ENCODE data around the gene ICAM4. TPM values are rescaled to one million over a fixed set of nuclear protein-coding genes. Genes with fewer than 3 reads are reported as not detected.

Gene ICAM4
- total RNA-seq, 3 donors from 2014 or later (not counting 1 experiment from before 2014, with no cell fraction given): 1.3 to 3.6 (median 3.0) TPM

DNA sequence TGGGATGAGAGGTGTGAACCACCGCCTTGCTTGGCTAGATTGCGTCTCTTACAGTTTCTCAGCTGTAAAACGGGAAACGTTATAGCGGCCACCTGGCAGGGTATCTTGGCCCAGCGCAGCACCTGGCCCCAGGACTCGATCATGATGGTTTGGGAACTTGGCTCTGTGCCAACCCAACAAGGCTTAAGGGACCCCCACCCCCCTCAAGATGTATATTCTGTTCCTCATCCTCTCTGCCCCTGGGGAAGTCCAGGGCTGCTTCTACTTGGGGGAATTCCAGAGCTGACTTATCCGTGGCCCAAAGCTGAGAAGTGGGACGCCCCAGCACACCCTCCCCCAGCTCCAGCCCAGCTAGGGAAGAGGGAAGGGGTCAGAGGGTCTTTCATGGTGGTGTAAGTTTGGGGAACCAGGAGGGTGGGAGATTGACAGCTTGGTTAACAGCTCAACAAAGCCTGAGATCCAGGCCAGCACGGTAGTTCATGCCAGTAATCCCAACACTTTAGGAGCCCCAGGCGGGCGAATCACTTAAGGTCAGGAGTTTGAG, 15.1 kb upstream of the ICAM4 start:
- H3K27me3 ChIP-seq (ENCODE audit: control insufficient read depth, insufficient read depth, low read length): no peaks in the 10 kb centered on the region
- Mint-ChIP-seq H3K36me3 (no peaks in the 10 kb centered on the region), H3K27ac (peak overlapping the region; percentile 94 to 96), H3K4me1 (peaks cover 28 to 42% of the 10 kb centered on the region in 2 donors), H3K9me3 (no peaks in the 10 kb centered on the region), H3K27me3 (ENCODE audit: low read depth in 2 of 2) (no peaks in the 10 kb centered on the region), H3K4me3 (peak overlapping the region; percentile 90)
- H3K9me3 ChIP-seq (ENCODE audit: control insufficient read depth, insufficient read depth, low read length): no peaks in the 10 kb centered on the region
- peak; percentile 23 to 39 (median 26) for ATAC-seq
- intact Hi-C loops (cut with micrococcal nuclease): loop anchor here (2.0 to 5.0 kb wide), 5 partner anchors 19 to 166 kb away; partner anchors contain the start of genes RAVER1 and TYK2
- 15% methylated on average over 11 of the region's 12 CpGs for WGBS (ENCODE audit: insufficient coverage)
- peaks cover 40% of the 10 kb centered on the region for H3K4me1 ChIP-seq (ENCODE audit: control insufficient read depth, insufficient read depth, low read length)
- peak overlapping the region; percentile 97 for H3K27ac ChIP-seq (ENCODE audit: low read length)
- TF ChIP-seq, protein P1, sequence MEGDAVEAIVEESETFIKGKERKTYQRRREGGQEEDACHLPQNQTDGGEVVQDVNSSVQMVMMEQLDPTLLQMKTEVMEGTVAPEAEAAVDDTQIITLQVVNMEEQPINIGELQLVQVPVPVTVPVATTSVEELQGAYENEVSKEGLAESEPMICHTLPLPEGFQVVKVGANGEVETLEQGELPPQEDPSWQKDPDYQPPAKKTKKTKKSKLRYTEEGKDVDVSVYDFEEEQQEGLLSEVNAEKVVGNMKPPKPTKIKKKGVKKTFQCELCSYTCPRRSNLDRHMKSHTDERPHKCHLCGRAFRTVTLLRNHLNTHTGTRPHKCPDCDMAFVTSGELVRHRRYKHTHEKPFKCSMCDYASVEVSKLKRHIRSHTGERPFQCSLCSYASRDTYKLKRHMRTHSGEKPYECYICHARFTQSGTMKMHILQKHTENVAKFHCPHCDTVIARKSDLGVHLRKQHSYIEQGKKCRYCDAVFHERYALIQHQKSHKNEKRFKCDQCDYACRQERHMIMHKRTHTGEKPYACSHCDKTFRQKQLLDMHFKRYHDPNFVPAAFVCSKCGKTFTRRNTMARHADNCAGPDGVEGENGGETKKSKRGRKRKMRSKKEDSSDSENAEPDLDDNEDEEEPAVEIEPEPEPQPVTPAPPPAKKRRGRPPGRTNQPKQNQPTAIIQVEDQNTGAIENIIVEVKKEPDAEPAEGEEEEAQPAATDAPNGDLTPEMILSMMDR (IDR thresholded peaks at IDR 0.05): no peak
- H3K4me3 ChIP-seq (ENCODE audit: low read length): peak overlapping the region; percentile 83
- peaks cover 14% of the 10 kb centered on the region for H3K36me3 ChIP-seq (ENCODE audit: control insufficient read depth, insufficient read depth, low read length)
- peak; percentile 51 to 84 for DNase-seq

DNA sequence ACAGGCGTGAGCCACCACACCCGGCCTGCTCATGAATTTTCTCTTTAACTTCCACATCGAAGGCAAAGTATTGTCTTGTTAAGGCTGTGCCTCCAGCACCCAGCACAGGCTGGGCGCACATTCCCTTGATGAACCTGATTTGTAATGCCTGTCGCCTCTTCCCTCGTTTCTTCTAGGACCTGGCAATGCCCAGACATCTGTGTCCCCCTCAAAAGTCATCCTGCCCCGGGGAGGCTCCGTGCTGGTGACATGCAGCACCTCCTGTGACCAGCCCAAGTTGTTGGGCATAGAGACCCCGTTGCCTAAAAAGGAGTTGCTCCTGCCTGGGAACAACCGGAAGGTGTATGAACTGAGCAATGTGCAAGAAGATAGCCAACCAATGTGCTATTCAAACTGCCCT, 12.2 kb upstream of the ICAM4 start:
- TF ChIP-seq, protein P1 (IDR thresholded peaks at IDR 0.05): no peak
- intact Hi-C loops (cut with micrococcal nuclease): loop anchor here (5.0 kb wide), 1 partner anchor 163 kb away; no protein-coding TSS in a partner anchor
- Histone ChIP-seq H3K27me3 (ENCODE audit: control insufficient read depth, insufficient read depth, low read length) (no peaks in the 10 kb centered on the region), H3K4me1 (ENCODE audit: control insufficient read depth, insufficient read depth, low read length) (peaks cover 48% of the 10 kb centered on the region), H3K27ac (ENCODE audit: low read length) (no peak overlapping the region), H3K9me3 (ENCODE audit: control insufficient read depth, insufficient read depth, low read length) (no peaks in the 10 kb centered on the region), H3K4me3 (ENCODE audit: low read length) (no peak overlapping the region), H3K36me3 (ENCODE audit: control insufficient read depth, insufficient read depth, low read length) (peaks cover 23% of the 10 kb centered on the region)
- H3K4me3 Mint-ChIP-seq: no peak overlapping the region
- DNase-seq (peak in 1 of 2 donors; percentile 3), ATAC-seq (no peak)
- peaks cover 35 to 43% of the 10 kb centered on the region in 2 donors for H3K4me1 Mint-ChIP-seq
- WGBS (ENCODE audit: insufficient coverage): 97% methylated on average over 10 of the region's 10 CpGs
- H3K9me3 Mint-ChIP-seq: no peaks in the 10 kb centered on the region
- no peaks in the 10 kb centered on the region for H3K36me3 Mint-ChIP-seq
- no peaks in the 10 kb centered on the region for H3K27me3 Mint-ChIP-seq (ENCODE audit: low read depth in 2 of 2)
- H3K27ac Mint-ChIP-seq: peak overlapping the region; percentile 12 to 94

DNA sequence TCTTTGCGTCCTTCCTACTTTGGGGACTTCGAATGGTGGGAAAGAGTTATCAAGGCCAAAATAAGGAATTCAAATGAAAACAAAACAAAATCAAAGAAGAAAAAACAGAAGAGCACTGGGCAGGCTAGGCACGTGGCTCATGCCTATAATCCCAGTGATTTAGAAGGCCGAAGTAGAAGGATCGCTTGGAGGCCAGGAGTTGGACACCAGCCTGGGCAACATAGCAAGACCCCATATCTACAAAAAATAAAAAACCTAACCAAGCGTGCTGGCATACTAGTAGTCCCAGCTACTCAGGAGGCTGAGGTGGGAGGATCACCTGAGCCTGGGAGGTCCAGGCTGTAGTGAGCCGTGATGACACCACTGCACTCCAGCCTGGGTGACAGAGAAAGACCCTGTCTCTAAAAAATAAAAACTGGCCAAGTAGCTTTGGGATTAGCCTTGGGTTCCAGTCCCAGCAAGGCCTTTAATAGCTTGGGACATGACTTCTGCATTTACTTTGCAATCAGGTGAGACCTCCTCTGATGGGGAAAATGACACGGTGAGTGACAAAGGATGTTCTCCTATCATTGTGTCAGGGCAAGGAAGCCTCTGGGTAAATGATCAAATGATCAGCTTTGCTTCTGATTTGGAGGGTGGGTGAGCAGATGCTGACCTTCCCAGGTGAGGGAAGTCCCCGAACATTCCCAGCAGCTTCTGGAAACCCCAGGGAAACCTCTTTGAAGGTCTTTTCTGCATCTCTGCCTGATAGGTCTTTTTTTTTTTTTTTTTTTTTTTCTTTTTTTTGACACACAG, 8.8 kb upstream of the ICAM4 start:
- Histone ChIP-seq H3K4me3 (ENCODE audit: low read length) (no peak overlapping the region), H3K27me3 (ENCODE audit: control insufficient read depth, insufficient read depth, low read length) (no peaks in the 10 kb centered on the region), H3K4me1 (ENCODE audit: control insufficient read depth, insufficient read depth, low read length) (peaks cover 29% of the 10 kb centered on the region), H3K9me3 (ENCODE audit: control insufficient read depth, insufficient read depth, low read length) (no peaks in the 10 kb centered on the region), H3K36me3 (ENCODE audit: control insufficient read depth, insufficient read depth, low read length) (peaks cover 23% of the 10 kb centered on the region), H3K27ac (ENCODE audit: low read length) (no peak overlapping the region)
- intact Hi-C loops (cut with micrococcal nuclease): no loop called here
- Mint-ChIP-seq H3K4me3 (no peak overlapping the region), H3K27me3 (ENCODE audit: low read depth in 2 of 2) (no peaks in the 10 kb centered on the region), H3K36me3 (no peaks in the 10 kb centered on the region), H3K27ac (peak overlapping the region in 1 of 2 donors; percentile 41), H3K9me3 (no peaks in the 10 kb centered on the region), H3K4me1 (peaks cover 24 to 27% of the 10 kb centered on the region in 2 donors)
- WGBS (ENCODE audit: insufficient coverage): 93% methylated on average over 9 of the region's 9 CpGs
- ATAC-seq (no peak), DNase-seq (no peak)
- TF ChIP-seq, protein P1 (IDR thresholded peaks at IDR 0.05): no peak

Data from natural killer cell (primary cell).